Measurements from ENCODE around the gene LRMDA. TPM values are rescaled to one million over a fixed set of nuclear protein-coding genes. Genes with fewer than 3 reads are reported as not detected.
A peak's percentile ranks its signal among the peaks of the same experiment; 100 is the strongest.

Gene LRMDA
- total and polyA plus RNA-seq, 2 of the 13 experiments (the other 11 are each of a cell fraction or from before 2014, with no cell fraction given) = 13.4 to 22.0 TPM

DNA sequence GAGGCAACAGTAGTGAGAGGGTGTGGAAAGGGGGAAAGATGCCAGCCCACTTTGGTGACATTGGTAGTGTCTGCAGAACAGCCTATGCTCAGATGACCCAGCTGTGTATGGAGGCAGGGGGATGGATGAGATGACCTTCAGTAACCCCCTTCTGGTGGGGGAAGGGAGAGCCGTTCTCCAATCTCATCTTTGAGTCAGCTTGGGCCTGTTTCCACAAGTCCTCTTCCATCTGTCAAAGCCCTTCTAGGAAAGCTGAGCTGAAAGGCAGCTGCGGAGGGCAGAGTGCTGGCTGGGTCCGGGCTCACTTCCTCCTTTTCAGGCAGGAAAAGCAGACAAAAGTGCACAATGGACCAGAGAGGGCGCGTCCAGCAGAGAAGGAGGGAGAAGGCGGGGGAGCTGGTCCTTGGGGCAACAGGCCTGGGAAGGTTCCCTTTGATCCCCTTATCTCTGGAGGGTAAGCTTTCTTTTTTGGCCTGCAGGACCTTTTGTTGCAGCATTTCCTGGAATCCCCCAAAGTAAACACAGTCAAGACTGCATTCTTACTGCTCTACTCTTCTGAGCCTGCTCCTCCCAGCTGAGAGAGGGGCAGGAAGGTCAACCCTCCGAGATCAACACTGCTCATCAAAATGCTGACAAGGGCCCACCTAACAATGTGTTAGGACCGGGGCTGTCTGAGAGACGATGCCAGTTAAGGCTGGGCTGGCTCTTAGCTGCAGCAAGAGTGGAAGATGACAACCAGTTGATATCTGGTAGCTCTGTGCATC is 1.2 kb upstream of the LRMDA start (continued):
- no peak for TF ChIP-seq NFAT5 (CRISPR knock-in tag; IDR thresholded peaks at IDR 0.05)
- no peak for TF ChIP-seq FOXK2 (IDR thresholded peaks at IDR 0.05)
- TF ChIP-seq POLR2AphosphoS2 (IDR thresholded peaks at IDR 0.05; ENCODE audit: low read depth, low read length) = no peak
- TF ChIP-seq DMTF1 (CRISPR knock-in tag; IDR thresholded peaks at IDR 0.05) = 0 out of 2 replicates have a peak, but pooled peaks have one; percentile 33
- TF ChIP-seq ZNF619 (CRISPR knock-in tag; IDR thresholded peaks at IDR 0.05) = no peak
- 0 out of 2 replicates have a peak, but pooled peaks have one; percentile 25 for TF ChIP-seq SNAPC2 (CRISPR knock-in tag; IDR thresholded peaks at IDR 0.05)
- 0 out of 2 replicates have a peak, but pooled peaks have one; percentile 2 for TF ChIP-seq AFF4 (CRISPR knock-in tag; IDR thresholded peaks at IDR 0.05)
- peak; percentile 63; the same call in 1 of the 2 replicates for TF ChIP-seq ZNF121 (CRISPR knock-in tag; IDR thresholded peaks at IDR 0.05)
- peak; percentile 94 for TF ChIP-seq FOXA3 (CRISPR knock-in tag; IDR thresholded peaks at IDR 0.05)
- TF ChIP-seq ZSCAN22 (CRISPR knock-in tag; IDR thresholded peaks at IDR 0.05) = no peak; the same call in 1 of the 2 replicates
- no peak for TF ChIP-seq ZFP41 (CRISPR knock-in tag; IDR thresholded peaks at IDR 0.05; ENCODE audit: borderline replicate concordance)
- TF ChIP-seq ZNF292 (CRISPR knock-in tag; IDR thresholded peaks at IDR 0.05; ENCODE audit: borderline replicate concordance, low read depth) = peak; percentile 90
- TF ChIP-seq CBX2 (IDR thresholded peaks at IDR 0.05; ENCODE audit: low read depth, low read length) = no peak
- TF ChIP-seq CBX2 (CRISPR knock-in tag; IDR thresholded peaks at IDR 0.05; ENCODE audit: low read depth) = no peak
- TF ChIP-seq ATAD3A (CRISPR knock-in tag; IDR thresholded peaks at IDR 0.05) = no peak

Measured in HepG2 (cell line).